HCT116 (cell line): ENCODE data around the gene ARCN1. TPM values are rescaled to one million over a fixed set of nuclear protein-coding genes. Genes with fewer than 3 reads are reported as not detected.

Experiments
- ATAC-seq: fragments of 200-7000 bp; cut with Tn5 transposase; 2 replicates; pipeline ENCODE4 v1.9.1; 2020; ENCODE audit warnings: mild to moderate bottlenecking, moderate library complexity
- BruUV-seq: library from RNA; stranded (reverse); fragments of 400-500 nt; replicated peaks from 2 replicates; lab custom pipeline; 2021; lab: Mats Ljungman, UMichigan
- CTCF ChIA-PET: fragments of 300-600 bp; sonication (Branson Sonifier 250); formaldehyde crosslinking; loops from one replicate; lab custom pipeline; 2021; ENCODE audit warnings: antibody characterized with exemption; lab: Charles Lee
- POLR2A ChIA-PET: fragments of 300-600, 350-600 bp; sonication (Branson Sonifier 250); formaldehyde crosslinking; loops from one replicate; lab custom pipeline; 2021; ENCODE audit warnings: antibody characterized with exemption; lab: Charles Lee
- RAD21 ChIA-PET, 2 experiments: fragments of 300-600 bp; sonication (Branson Sonifier 250); formaldehyde crosslinking; loops; one replicate each; lab custom pipeline; 2023; ENCODE audit warnings: low total read pairs in 2 of 2; ENCODE audit not compliant: uncharacterized antibody in 2 of 2, unreplicated experiment in 2 of 2, low non-redundant PET in 1 of 2; lab: Charles Lee
- DNase-seq: peaks from one replicate; pipeline ENCODE4 v3.0.0-alpha.2; 2010; ENCODE audit warnings: low read depth, low spot score
- H2AFZ ChIP-seq: fragments of 200-600 bp; shearing (Covaris generic), sonication (generic); 2 replicates; pipeline ENCODE4 v1.6.1; 2017; ENCODE audit warnings: low read depth, mixed run types, mixed read lengths, antibody characterized with exemption, low read length; ENCODE audit not compliant: poor library complexity, severe bottlenecking
- H3K27ac ChIP-seq: 2 replicates; pipeline ENCODE4 v1.5.1; 2012; ENCODE audit warnings: low read depth, low read length
- H3K27me3 ChIP-seq: fragments of 200-600 bp; sonication (generic); 2 replicates; pipeline ENCODE4 v1.6.1; 2016; ENCODE audit warnings: mixed run types, low read length, mixed read lengths; ENCODE audit not compliant: insufficient read depth
- H3K36me3 ChIP-seq, 2 experiments: fragments of 200-500 bp in 1 of 2; fragments of 200-600 bp in 1 of 2; sonication (Bioruptor generic) in 1 of 2; sonication (generic) in 1 of 2; 2 replicates each; pipeline versions ENCODE4 v1.5.1 to v1.6.1; 2014 to 2016; ENCODE audit warnings: low read length in 2 of 2, inconsistent platforms in 1 of 2, mixed read lengths in 1 of 2, mixed run types in 1 of 2; ENCODE audit not compliant: insufficient read depth in 2 of 2, control insufficient read depth in 1 of 2
- H3K4me1 ChIP-seq, 2 experiments: fragments of 200-600 bp in 1 of 2; sonication (generic) in 1 of 2; 2 replicates each; pipeline versions ENCODE4 v1.5.1 to v1.6.1; 2012 to 2017; ENCODE audit warnings: low read length in 2 of 2, inconsistent platforms in 1 of 2, mild to moderate bottlenecking in 1 of 2, mixed read lengths in 1 of 2, mixed run types in 1 of 2, moderate library complexity in 1 of 2; ENCODE audit not compliant: insufficient read depth in 2 of 2, control insufficient read depth in 1 of 2
- H3K4me2 ChIP-seq: fragments of 200-600 bp; sonication (generic); 2 replicates; pipeline ENCODE4 v1.6.1; 2017; ENCODE audit warnings: mixed run types, low read length, mixed read lengths
- H3K4me3 ChIP-seq, 2 experiments: fragments of 200-600 bp in 1 of 2; sonication (generic) in 1 of 2; replicated peaks in 1 of 2; 2 replicates each; pipeline ENCODE4 v1.5.1; 2011 to 2016; ENCODE audit warnings: low read length in 2 of 2, control low read depth in 1 of 2, low read depth in 1 of 2, mild to moderate bottlenecking in 1 of 2, mixed read lengths in 1 of 2, mixed run types in 1 of 2
- H3K79me2 ChIP-seq: fragments of 200-600 bp; sonication (generic); 2 replicates; pipeline ENCODE4 v1.6.1; 2017; ENCODE audit warnings: mild to moderate bottlenecking, mixed run types, low read length, moderate library complexity, mixed read lengths; ENCODE audit not compliant: insufficient read depth
- H3K9ac ChIP-seq: fragments of 200-600 bp; sonication (generic); 2 replicates; pipeline ENCODE4 v1.6.1; 2016; ENCODE audit warnings: low read length, mixed read lengths
- H3K9me2 ChIP-seq: fragments of 200-600 bp; sonication (generic), shearing (Covaris generic); 2 replicates; pipeline ENCODE4 v1.6.1; 2017; ENCODE audit warnings: mixed run types, mild to moderate bottlenecking, moderate library complexity; ENCODE audit not compliant: insufficient read depth
- H3K9me3 ChIP-seq, 2 experiments: fragments of 200-500 bp in 1 of 2; fragments of 200-600 bp in 1 of 2; sonication (Bioruptor generic) in 1 of 2; sonication (generic) in 1 of 2; 2 replicates each; pipeline ENCODE4 v1.6.1; 2014 to 2017; ENCODE audit warnings: low read length in 2 of 2, mixed read lengths in 2 of 2, inconsistent platforms in 1 of 2, low read depth in 1 of 2, mild to moderate bottlenecking in 1 of 2, mixed run types in 1 of 2, moderate library complexity in 1 of 2; ENCODE audit not compliant: control insufficient read depth in 1 of 2, insufficient read depth in 1 of 2
- H4K20me1 ChIP-seq: fragments of 200-600 bp; sonication (generic), shearing (Covaris generic); 2 replicates; pipeline ENCODE4 v1.6.1; 2017; ENCODE audit warnings: mixed run types, mild to moderate bottlenecking, moderate library complexity; ENCODE audit not compliant: insufficient read depth
- ATF3 ChIP-seq: IDR thresholded peaks from 2 replicates; pipeline ENCODE4 v1.6.1; 2012
- CBX3 ChIP-seq: IDR thresholded peaks from 2 replicates; pipeline ENCODE4 v1.6.1; 2012; ENCODE audit warnings: low read depth
- CEBPB ChIP-seq: IDR thresholded peaks from 2 replicates; pipeline ENCODE4 v1.6.1; 2012; ENCODE audit warnings: low read depth
- ELF1 ChIP-seq: IDR thresholded peaks from 2 replicates; pipeline ENCODE4 v1.6.1; 2012; ENCODE audit warnings: low read depth, borderline replicate concordance
- JUND ChIP-seq: IDR thresholded peaks from 2 replicates; pipeline ENCODE4 v1.6.1; 2012
- POLR2A ChIP-seq: IDR thresholded peaks from 2 replicates; pipeline ENCODE4 v1.7.0; 2011; ENCODE audit warnings: borderline replicate concordance; ENCODE audit not compliant: insufficient read depth, insufficient read length; ENCODE audit errors: extremely low read depth
- RAD21 ChIP-seq: IDR thresholded peaks from 2 replicates; pipeline ENCODE4 v1.6.1; 2012; ENCODE audit warnings: low read depth, mild to moderate bottlenecking
- REST ChIP-seq: IDR thresholded peaks from 2 replicates; pipeline ENCODE4 v1.6.1; 2012; ENCODE audit warnings: low read depth
- SIN3A ChIP-seq: IDR thresholded peaks from 2 replicates; pipeline ENCODE4 v1.6.1; 2012; ENCODE audit warnings: low read depth
- SP1 ChIP-seq: IDR thresholded peaks from 2 replicates; pipeline ENCODE4 v1.6.1; 2012; ENCODE audit warnings: low read depth
- SRF ChIP-seq: IDR thresholded peaks from 2 replicates; pipeline ENCODE4 v1.6.1; 2012; ENCODE audit warnings: low read depth
- ZNF274 ChIP-seq: fragments of 200-500 bp; sonication (Bioruptor generic); IDR thresholded peaks from 2 replicates; pipeline ENCODE4 v1.6.1; 2014; ENCODE audit warnings: mild to moderate bottlenecking, low read depth, low read length, inconsistent platforms
- intact Hi-C: fragments of 100-400 bp; cut with micrococcal nuclease; formaldehyde crosslinking; loops from 2 replicates; pipeline ENCODE4 v1.10.0; 2022
- total RNA-seq: library from RNA; stranded (reverse); gene quantifications from one replicate; pipeline ENCODE4 v1.2.1, GENCODE V29; 2021; ENCODE audit not compliant: unreplicated experiment

The ARCN1 gene
- total RNA-seq, 1 experiment from 2014 or later = 147 TPM

GRCh38 chr11:118605116-118605867, 33.1 kb downstream of the ARCN1 start:
- CTCF ChIA-PET = interaction anchor here (2.4 kb wide), 1 partner anchor 10 kb away, joined by 11 read pairs; no protein-coding TSS in a partner anchor
- Histone ChIP-seq H3K4me2 (no peak overlapping the region), H3K4me3 (no peak overlapping the region), H3K27me3 (no peaks in the 10 kb centered on the region), H4K20me1 (no peaks in the 10 kb centered on the region), H3K4me1 (peaks cover 7 to 24% of the 10 kb centered on the region in 2 experiments; a peak in 3 of 4 replicates)
- no peak for DNase-seq
- intact Hi-C loops = no loop called here
- TF ChIP-seq JUND (no peak), CEBPB (no peak), ATF3 (no peak), RAD21 (no peak), POLR2A (no peak), SRF (no peak), REST (no peak), SIN3A (no peak), SP1 (no peak), CBX3 (no peak), ZNF274 (no peak), ELF1 (no peak)
- TF ChIP-seq, all 23 proteins: peak for 0
- no peaks in the 10 kb centered on the region for H3K79me2 ChIP-seq
- ChIA-PET RAD21 (no interaction called here), POLR2A (interaction anchor here (1.5 kb wide), 1 partner anchor 17 kb away, joined by 8 read pairs; no protein-coding TSS in a partner anchor)
- H3K9me2 ChIP-seq = no peaks in the 10 kb centered on the region
- H3K9me3 ChIP-seq = no peaks in the 10 kb centered on the region
- no TSS peak for BruUV-seq
- ATAC-seq = no peak
- H3K27ac ChIP-seq = no peak overlapping the region
- H2AFZ ChIP-seq = no peak overlapping the region
- no peak overlapping the region for H3K9ac ChIP-seq
- H3K36me3 ChIP-seq = peaks cover 13 to 17% of the 10 kb centered on the region in 2 experiments; a peak in 3 of 4 replicates
